Tibial nerve (tissue), 4 donors: ENCODE data around the gene GMEB2.

ENCODE experiments used
- CTCF ChIP-seq, 5 experiments: fragments of 200-600 bp in 3 of 5; fragments of 450-650 bp in 2 of 5; sonication (generic) in 3 of 5; IDR thresholded peaks; one replicate each; pipeline ENCODE4 v1.5.1; 2016 to 2019; ENCODE audit warnings: antibody characterized with exemption in 5 of 5, mild to moderate bottlenecking in 3 of 5, moderate library complexity in 2 of 5
- EP300 ChIP-seq, 2 donors: sonication (generic); formaldehyde crosslinking; IDR thresholded peaks; one replicate each; pipeline ENCODE4 v1.6.1; 2017; ENCODE audit warnings: antibody characterized with exemption in 2 of 2, mild to moderate bottlenecking in 1 of 2
- POLR2A ChIP-seq, 2 donors: fragments of 450-650 bp; IDR thresholded peaks; one replicate each; pipeline ENCODE4 v1.6.1; 2017; ENCODE audit warnings: antibody characterized with exemption in 2 of 2, mild to moderate bottlenecking in 2 of 2, moderate library complexity in 2 of 2

- TF ChIP-seq CTCF (IDR thresholded peaks at IDR 0.05) (no peak), EP300 (IDR thresholded peaks at IDR 0.05) (no peak), POLR2A (IDR thresholded peaks at IDR 0.05) (no peak)
Observed at GRCh38 chr20:63543131-63543530, 83.8 kb downstream of the GMEB2 start.
